GM10266 (cell line): Measurements from ENCODE around the gene CAMTA1.

Experiments used
- DNase-seq: peaks from one replicate; pipeline ENCODE4 v3.0.0; 2012; ENCODE audit errors: extremely low spot score
- CTCF ChIP-seq: IDR thresholded peaks from 2 replicates; pipeline ENCODE4 v1.5.1; 2012; ENCODE audit warnings: mild to moderate bottlenecking, low read depth; ENCODE audit not compliant: control insufficient read depth, insufficient read depth; ENCODE audit errors: missing control alignments

The CAMTA1 gene

GRCh38 chr1:7447736-7448135 is 662.5 kb downstream of the CAMTA1 start:
- DNase-seq, result no peak
- TF ChIP-seq CTCF, result no peak

GRCh38 chr1:7448986-7449385 is 663.7 kb downstream of the CAMTA1 start:
- no peak for DNase-seq
- no peak for TF ChIP-seq CTCF

- TF ChIP-seq CTCF, result no peak
- DNase-seq, result no peak
Measured at GRCh38 chr1:7449750-7450149, 664.5 kb downstream of the CAMTA1 start.

GRCh38 chr1:7450838-7451237 is 665.6 kb downstream of the CAMTA1 start:
- no peak for DNase-seq
- no peak for TF ChIP-seq CTCF

GRCh38 chr1:7453038-7453437 is 667.8 kb downstream of the CAMTA1 start:
- DNase-seq, result no peak
- TF ChIP-seq CTCF, result no peak

GRCh38 chr1:7454052-7454815 is 669.0 kb downstream of the CAMTA1 start:
- TF ChIP-seq CTCF, result no peak
- DNase-seq, result peak; percentile 37

- no peak for DNase-seq
- no peak for TF ChIP-seq CTCF
Measured at GRCh38 chr1:7454895-7455784, 669.9 kb downstream of the CAMTA1 start.
